ENCODE measurements around the gene DPP8.

The DPP8 gene

DNA sequence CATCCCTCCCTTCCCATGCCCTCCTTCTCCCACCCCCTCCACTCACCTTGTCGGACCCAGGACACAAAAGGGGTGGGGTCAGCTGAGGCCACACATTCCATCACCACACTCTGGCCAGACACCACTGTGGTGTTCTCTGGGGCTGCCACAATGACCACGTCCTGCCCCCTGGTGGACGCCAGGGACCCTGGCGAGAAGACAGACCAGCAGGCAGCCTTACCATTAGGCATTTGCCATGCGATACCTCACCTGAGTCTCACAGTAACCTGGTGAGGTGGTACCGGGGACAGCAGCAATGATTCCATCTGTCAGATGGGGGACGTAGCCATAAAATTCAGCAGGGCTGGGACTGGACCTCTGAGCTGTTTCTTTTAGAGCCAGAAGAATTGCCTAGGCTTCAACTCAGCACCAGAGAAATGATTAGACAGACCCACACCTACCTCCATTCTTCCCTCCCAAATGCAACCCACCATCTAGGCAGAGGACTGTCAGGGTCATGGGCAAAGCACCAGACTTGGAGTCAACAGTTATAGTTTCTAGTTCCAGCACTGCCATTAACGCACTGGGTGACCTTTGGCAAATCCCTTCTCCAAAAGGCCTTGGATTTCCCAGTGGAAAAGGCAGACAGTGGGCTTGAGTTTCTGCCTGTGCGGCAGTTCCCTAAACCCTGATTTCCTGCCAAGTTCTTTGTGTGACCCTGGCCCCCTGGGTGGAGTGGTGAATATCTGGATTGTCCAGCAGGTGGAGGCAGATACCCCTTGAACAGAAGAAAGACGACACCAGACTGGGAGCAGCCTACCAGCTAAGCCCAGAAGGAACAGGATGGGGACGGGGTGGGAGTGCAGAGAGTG, 116.5 kb downstream of the DPP8 start (continued):
- peak; percentile 83 for TF ChIP-seq ZNF600 (tag by site-specific recombination; IDR thresholded peaks at IDR 0.05)

DNA sequence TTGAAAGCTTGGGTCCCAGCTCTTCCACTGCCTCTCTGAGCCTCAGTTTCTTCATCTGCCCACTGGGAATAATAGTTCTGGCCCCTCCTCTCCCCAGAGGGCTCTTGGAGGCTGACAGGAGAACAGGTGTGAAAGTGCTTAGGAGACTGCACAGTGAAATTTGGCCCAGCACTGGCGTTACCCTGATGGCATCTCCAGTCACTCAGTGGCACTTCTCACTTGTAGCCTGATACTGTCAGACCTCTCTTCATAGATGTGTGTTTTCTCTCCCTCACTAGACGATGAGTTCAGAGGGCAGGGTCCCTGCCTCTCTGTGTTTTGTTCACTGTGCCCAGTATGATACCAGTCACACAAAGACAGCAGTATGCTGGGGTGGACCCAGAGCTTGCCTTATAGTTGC, 117.5 kb downstream of the DPP8 start:
- H3K4me1 ChIP-seq (ENCODE audit: control insufficient read depth, insufficient read depth, low read length), result peaks cover 8% of the 10 kb centered on the region; the same call in 1 of the 2 replicates
- no peak overlapping the region for H3K27ac ChIP-seq (ENCODE audit: extremely low read depth, low read depth, low read length)
- no peaks in the 10 kb centered on the region for H3K36me3 ChIP-seq (ENCODE audit: control insufficient read depth in 2 of 2, insufficient read depth in 1 of 2, low read length in 2 of 2)
- ChIA-PET CTCF (interaction anchor here (0.6 to 4.5 kb wide), 36 partner anchors 8 to 238 kb away, joined by 3 to 120 read pairs (median 6); no protein-coding TSS in a partner anchor), POLR2A (interaction anchor here (0.5 to 2.5 kb wide), 3 partner anchors 94 to 180 kb away, joined by 3 to 7 read pairs (median 3); partner anchors contain the start of gene RNU5B-1)
- H3K4me3 ChIP-seq (ENCODE audit: low read depth, low read length), result no peak overlapping the region
- TF ChIP-seq, protein P1, sequence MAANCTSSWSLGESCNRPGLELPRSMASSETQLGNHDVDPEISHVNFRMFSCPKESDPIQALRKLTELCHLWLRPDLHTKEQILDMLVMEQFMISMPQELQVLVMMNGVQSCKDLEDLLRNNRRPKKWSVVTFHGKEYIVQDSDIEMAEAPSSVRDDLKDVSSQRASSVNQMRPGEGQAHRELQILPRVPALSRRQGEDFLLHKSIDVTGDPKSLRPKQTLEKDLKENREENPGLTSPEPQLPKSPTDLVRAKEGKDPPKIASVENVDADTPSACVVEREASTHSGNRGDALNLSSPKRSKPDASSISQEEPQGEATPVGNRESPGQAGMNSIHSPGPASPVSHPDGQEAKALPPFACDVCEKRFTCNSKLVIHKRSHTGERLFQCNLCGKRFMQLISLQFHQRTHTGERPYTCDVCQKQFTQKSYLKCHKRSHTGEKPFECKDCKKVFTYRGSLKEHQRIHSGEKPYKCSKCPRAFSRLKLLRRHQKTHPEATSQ (tag by site-specific recombination; IDR thresholded peaks at IDR 0.05), result no peak
- TF ChIP-seq ZNF529 (tag by site-specific recombination; IDR thresholded peaks at IDR 0.05; ENCODE audit: insufficient replicate concordance) (no peak), ZNF138 (tag by site-specific recombination; IDR thresholded peaks at IDR 0.05; ENCODE audit: borderline replicate concordance) (no peak), ZNF121 (tag by site-specific recombination; IDR thresholded peaks at IDR 0.05) (no peak), SP2 (tag by site-specific recombination; IDR thresholded peaks at IDR 0.05) (no peak), ZNF560 (tag by site-specific recombination; IDR thresholded peaks at IDR 0.05; ENCODE audit: borderline replicate concordance) (no peak), PRDM1 (tag by site-specific recombination; IDR thresholded peaks at IDR 0.05) (peak; percentile 69; the same call in 1 of the 2 replicates)
- H3K9me3 ChIP-seq (ENCODE audit: control insufficient read depth, insufficient read depth, low read depth, low read length), result no peaks in the 10 kb centered on the region

DNA sequence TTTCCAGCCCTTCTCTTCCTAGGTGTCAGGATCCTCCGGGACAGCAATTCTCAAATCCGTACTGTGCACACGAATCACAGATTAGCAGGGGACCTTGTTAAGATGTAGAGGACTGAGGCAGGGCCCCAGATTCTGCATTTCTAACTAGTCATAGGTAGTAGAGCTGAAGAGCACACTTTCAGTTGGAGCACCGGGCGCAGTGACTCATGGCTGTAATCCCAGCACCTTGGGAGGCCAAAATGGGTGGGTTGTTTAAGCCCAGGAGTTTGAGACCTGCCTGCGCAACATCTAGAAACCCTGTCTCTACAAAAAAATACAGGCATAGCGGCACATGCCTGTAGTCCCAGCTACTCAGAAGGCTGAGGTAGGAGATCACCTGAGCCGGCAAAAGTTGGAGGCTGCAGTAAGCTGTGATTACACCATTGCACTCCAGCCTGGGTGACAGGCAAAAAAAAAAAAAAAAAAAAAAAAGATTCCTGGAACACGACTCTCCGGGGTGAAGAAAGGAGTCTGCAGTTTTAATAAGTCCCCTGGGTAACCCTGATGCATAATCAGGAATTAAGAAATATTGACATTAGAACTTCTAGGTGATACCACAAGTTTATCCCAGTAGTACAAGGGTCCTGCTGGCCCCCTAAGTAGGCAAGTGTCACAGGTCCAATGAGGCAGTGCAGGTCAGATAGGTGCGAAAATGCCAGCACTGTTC, 118.3 kb downstream of the DPP8 start:
- Histone ChIP-seq H3K4me1 (ENCODE audit: control insufficient read depth, insufficient read depth, low read length) (peaks cover 8% of the 10 kb centered on the region; the same call in 1 of the 2 replicates), H3K9me3 (ENCODE audit: control insufficient read depth, insufficient read depth, low read depth, low read length) (no peaks in the 10 kb centered on the region), H3K27ac (ENCODE audit: extremely low read depth, low read depth, low read length) (no peak overlapping the region), H3K4me3 (ENCODE audit: low read depth, low read length) (no peak overlapping the region), H3K36me3 (ENCODE audit: control insufficient read depth in 2 of 2, insufficient read depth in 1 of 2, low read length in 2 of 2) (no peaks in the 10 kb centered on the region)
- CTCF ChIA-PET, result interaction anchor here (0.6 to 4.5 kb wide), 16 partner anchors 11 to 1164 kb away, joined by 3 to 120 read pairs (median 6); no protein-coding TSS in a partner anchor
- no peak for TF ChIP-seq TRIM28 (IDR thresholded peaks at IDR 0.05; ENCODE audit: borderline replicate concordance, low read length)
- TF ChIP-seq GLIS1 (tag by site-specific recombination; IDR thresholded peaks at IDR 0.05), result peak; percentile 66
- no peak for TF ChIP-seq ZXDB (tag by site-specific recombination; IDR thresholded peaks at IDR 0.05)
- TF ChIP-seq ZNF514 (tag by site-specific recombination; IDR thresholded peaks at IDR 0.05), result no peak
- no peak for TF ChIP-seq ZNF354C (tag by site-specific recombination; IDR thresholded peaks at IDR 0.05; ENCODE audit: borderline replicate concordance, low read depth)
- TF ChIP-seq, protein P2, sequence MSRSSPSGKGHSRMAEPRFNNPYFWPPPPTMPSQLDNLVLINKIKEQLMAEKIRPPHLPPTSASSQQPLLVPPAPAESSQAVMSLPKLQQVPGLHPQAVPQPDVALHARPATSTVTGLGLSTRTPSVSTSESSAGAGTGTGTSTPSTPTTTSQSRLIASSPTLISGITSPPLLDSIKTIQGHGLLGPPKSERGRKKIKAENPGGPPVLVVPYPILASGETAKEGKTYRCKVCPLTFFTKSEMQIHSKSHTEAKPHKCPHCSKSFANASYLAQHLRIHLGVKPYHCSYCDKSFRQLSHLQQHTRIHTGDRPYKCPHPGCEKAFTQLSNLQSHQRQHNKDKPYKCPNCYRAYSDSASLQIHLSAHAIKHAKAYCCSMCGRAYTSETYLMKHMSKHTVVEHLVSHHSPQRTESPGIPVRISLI (tag by site-specific recombination; IDR thresholded peaks at IDR 0.05), result peak; percentile 52; the same call in 1 of the 2 replicates
- TF ChIP-seq, protein P3, sequence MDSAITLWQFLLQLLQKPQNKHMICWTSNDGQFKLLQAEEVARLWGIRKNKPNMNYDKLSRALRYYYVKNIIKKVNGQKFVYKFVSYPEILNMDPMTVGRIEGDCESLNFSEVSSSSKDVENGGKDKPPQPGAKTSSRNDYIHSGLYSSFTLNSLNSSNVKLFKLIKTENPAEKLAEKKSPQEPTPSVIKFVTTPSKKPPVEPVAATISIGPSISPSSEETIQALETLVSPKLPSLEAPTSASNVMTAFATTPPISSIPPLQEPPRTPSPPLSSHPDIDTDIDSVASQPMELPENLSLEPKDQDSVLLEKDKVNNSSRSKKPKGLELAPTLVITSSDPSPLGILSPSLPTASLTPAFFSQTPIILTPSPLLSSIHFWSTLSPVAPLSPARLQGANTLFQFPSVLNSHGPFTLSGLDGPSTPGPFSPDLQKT (IDR thresholded peaks at IDR 0.05; ENCODE audit: borderline replicate concordance, low read depth, low read length), result no peak
- TF ChIP-seq ZNF366 (tag by site-specific recombination; conservative IDR thresholded peaks at IDR 0.05), result no peak
- TF ChIP-seq ZIC2 (tag by site-specific recombination; IDR thresholded peaks at IDR 0.05), result no peak
- no peak for TF ChIP-seq YY1 (tag by site-specific recombination; IDR thresholded peaks at IDR 0.05)
- TF ChIP-seq ZNF600 (tag by site-specific recombination; IDR thresholded peaks at IDR 0.05), result 0 out of 2 replicates have a peak, but pooled peaks have one; percentile 9
- no peak for TF ChIP-seq ZNF707 (tag by site-specific recombination; IDR thresholded peaks at IDR 0.05)
- TF ChIP-seq ZBTB20 (tag by site-specific recombination; IDR thresholded peaks at IDR 0.05), result peak; percentile 67
- POLR2A ChIA-PET, result interaction anchor here (0.5 to 2.5 kb wide), 4 partner anchors 14 to 94 kb away, joined by 3 to 7 read pairs (median 4); partner anchors contain the start of gene RNU5B-1
